ENCODE results near the gene RNU5D-1. TPM values are rescaled to one million over a fixed set of nuclear protein-coding genes. Genes with fewer than 3 reads are reported as not detected.

RNU5D-1 gene
- total and polyA plus RNA-seq, 12 donors = not detected

DNA sequence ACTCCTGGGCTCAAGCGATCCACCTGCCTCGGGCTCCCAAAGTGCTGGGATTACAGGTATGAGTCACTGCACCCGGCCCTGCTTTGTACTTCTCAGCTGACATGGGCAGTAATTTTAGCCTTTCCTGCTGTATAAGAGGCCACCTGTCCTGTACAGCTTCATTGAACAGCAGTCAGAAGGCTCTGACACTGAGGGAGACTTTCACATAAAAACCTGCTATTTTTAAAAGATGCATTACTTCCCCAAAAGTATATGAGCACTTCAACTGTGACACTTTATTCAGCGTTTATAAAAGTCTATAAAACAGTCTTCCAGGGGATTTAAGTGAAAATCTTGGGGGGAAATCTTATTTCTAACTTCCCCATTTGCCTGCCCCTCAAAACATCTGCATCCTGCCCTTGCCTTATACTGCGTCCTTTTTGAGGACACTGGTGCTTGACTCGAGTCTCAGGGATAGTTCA, 17.6 kb downstream of the RNU5D-1 start:
- H3K9me3 ChIP-seq (replicated peaks in 1 of 3) = no peaks in the 10 kb centered on the region
- H3K36me3 ChIP-seq (replicated peaks in 1 of 2) = no peaks in the 10 kb centered on the region
- H3K4me3 ChIP-seq = no peak overlapping the region
- TF ChIP-seq POLR2A (IDR thresholded peaks at IDR 0.05) = no peak
- TF ChIP-seq, protein P1, sequence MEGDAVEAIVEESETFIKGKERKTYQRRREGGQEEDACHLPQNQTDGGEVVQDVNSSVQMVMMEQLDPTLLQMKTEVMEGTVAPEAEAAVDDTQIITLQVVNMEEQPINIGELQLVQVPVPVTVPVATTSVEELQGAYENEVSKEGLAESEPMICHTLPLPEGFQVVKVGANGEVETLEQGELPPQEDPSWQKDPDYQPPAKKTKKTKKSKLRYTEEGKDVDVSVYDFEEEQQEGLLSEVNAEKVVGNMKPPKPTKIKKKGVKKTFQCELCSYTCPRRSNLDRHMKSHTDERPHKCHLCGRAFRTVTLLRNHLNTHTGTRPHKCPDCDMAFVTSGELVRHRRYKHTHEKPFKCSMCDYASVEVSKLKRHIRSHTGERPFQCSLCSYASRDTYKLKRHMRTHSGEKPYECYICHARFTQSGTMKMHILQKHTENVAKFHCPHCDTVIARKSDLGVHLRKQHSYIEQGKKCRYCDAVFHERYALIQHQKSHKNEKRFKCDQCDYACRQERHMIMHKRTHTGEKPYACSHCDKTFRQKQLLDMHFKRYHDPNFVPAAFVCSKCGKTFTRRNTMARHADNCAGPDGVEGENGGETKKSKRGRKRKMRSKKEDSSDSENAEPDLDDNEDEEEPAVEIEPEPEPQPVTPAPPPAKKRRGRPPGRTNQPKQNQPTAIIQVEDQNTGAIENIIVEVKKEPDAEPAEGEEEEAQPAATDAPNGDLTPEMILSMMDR (IDR thresholded peaks at IDR 0.05) = no peak
- WGBS, 4 donors = 46 to 58% (median 53%) methylated on average over 6 of the region's 6 CpGs
- H3K27me3 ChIP-seq = no peaks in the 10 kb centered on the region
- DNase-seq = no peak
- intact Hi-C loops (cut with DNase I) = no loop called here
- H3K4me1 ChIP-seq (replicated peaks in 1 of 2) = no peaks in the 10 kb centered on the region
- no peak overlapping the region for H3K27ac ChIP-seq

DNA sequence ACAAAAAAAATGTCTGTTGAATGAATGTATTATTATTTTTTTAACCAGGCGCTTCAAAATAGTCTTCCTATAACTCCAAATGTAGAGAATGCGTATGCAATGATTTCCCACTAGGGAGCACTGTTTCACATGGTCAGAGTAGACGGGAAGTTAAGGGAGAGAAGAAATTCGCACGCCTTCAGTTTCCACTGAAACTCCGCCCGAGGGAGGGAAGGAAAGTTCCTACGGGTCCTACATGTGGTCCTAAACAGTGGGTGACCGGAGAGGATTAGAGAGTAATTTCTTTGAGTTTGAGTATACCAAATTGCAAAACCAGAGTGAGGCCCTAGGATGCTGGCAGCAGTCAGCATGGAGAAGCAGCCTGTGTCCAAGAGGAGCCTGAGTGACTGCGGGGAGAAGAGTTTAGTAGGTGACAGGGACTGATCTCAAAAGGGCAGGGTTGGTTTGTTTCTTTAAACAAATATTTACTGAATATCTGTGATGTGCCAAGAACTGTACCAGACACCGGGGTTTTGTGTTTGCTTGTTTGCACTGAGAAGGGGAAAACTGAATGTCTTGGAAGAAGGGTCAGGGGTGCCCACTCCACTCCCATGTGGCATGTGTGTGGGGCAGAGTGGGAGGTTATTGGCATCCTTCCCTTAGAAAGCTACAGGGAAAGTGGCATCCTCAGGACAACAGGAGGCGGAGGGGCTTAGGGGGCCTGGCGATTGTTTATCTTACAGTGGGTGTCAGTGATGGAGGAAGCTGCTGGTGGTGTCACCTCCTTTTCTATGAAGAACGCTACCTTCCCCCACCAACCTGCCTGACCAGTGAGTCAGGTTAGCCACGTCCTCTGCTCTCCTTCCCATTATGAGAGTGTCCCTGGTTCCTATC, 22.8 kb downstream of the RNU5D-1 start:
- Histone ChIP-seq H3K9me3 (replicated peaks in 1 of 3) (no peaks in the 10 kb centered on the region), H3K36me3 (replicated peaks in 1 of 2) (no peaks in the 10 kb centered on the region), H3K27ac (no peak overlapping the region), H3K27me3 (no peaks in the 10 kb centered on the region), H3K4me1 (replicated peaks in 1 of 2) (no peaks in the 10 kb centered on the region), H3K4me3 (no peak overlapping the region)
- TF ChIP-seq, protein P1 (IDR thresholded peaks at IDR 0.05) = peak; percentile 23 to 56 (median 46)
- TF ChIP-seq POLR2A (IDR thresholded peaks at IDR 0.05) = no peak
- intact Hi-C loops (cut with DNase I) = no loop called here
- WGBS, 4 donors = 40 to 57% (median 46%) methylated on average over 15 of the region's 15 CpGs
- peak in 4 of 7 donors; percentile 8 to 44 (median 38) for DNase-seq

DNA sequence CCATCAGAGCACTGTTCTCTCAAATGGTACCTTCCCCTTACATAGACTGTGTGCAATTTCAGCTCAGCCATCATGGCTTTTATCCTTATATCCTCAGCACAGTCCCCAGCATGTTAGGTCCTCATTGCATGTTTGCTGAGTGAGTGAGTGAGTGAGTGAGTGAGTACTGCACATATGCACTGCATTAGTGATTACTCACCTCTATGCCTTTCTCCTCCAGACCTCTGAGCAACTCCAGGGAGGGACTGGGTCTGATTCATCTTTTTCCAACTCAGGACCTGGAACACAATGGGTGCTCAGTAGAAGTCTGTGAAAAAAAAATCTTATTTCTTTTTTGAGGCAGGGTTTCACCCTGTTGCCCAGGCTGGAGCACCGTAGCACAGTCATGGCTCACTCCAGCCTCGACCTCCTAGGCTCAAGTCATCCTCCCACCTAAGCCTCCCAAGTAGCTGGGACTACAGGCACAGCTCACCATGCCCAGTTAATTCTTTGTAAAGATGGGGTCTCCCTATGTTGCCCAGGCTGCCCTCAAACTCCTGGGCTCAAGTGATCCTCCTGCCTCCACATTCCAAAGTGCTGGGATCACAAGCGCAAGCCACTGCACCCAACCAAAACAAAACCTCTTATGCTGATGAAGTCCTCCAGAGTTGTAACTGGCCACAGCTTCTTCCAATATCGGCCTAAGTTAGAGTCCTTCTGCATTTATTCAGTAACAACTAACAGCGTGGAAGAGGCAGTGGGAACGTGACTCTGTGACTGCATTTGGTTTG, 23.7 kb downstream of the RNU5D-1 start:
- Histone ChIP-seq H3K36me3 (replicated peaks in 1 of 2) (no peaks in the 10 kb centered on the region), H3K4me3 (no peak overlapping the region), H3K27me3 (no peaks in the 10 kb centered on the region), H3K27ac (no peak overlapping the region), H3K9me3 (replicated peaks in 1 of 3) (no peaks in the 10 kb centered on the region), H3K4me1 (replicated peaks in 1 of 2) (no peaks in the 10 kb centered on the region)
- DNase-seq = peak in 2 of 7 donors; percentile 5 to 33
- WGBS, 4 donors = 84 to 88% (median 86%) methylated on average over 5 to 6 of the region's 6 CpGs
- TF ChIP-seq, protein P1 (IDR thresholded peaks at IDR 0.05) = no peak
- TF ChIP-seq POLR2A (IDR thresholded peaks at IDR 0.05) = no peak
- intact Hi-C loops (cut with DNase I) = no loop called here

DNA sequence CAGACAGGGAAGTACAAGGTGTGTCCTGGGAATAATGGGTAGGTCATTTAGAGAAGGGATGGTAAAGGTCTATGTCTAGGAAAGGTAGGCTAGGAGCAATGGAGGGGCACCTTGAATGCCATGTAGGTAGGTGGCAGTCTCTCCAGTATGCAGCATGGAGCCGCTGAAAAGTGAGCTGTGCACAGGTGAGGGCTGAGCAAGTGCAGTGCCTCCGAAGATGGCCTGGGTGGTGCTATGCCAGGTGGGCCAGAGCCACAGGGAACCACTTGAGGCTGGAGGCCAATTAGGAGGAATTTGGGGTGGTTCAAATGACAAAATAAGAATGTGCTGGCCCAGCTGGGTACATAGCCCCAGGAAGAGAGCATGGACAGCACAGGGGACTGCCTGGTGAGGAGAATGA, 25.0 kb downstream of the RNU5D-1 start:
- no peaks in the 10 kb centered on the region for H3K36me3 ChIP-seq (replicated peaks in 1 of 2)
- no peak for TF ChIP-seq POLR2A (IDR thresholded peaks at IDR 0.05)
- H3K4me3 ChIP-seq = no peak overlapping the region
- no peak overlapping the region for H3K27ac ChIP-seq
- H3K27me3 ChIP-seq = no peaks in the 10 kb centered on the region
- no peak for DNase-seq
- WGBS, 4 donors = 86 to 98% (median 93%) methylated on average over 2 of the region's 2 CpGs
- intact Hi-C loops (cut with DNase I) = no loop called here
- no peaks in the 10 kb centered on the region for H3K4me1 ChIP-seq (replicated peaks in 1 of 2)
- no peaks in the 10 kb centered on the region for H3K9me3 ChIP-seq (replicated peaks in 1 of 3)

Measured in adrenal gland (tissue), 12 donors.